Activated CD4-positive, CD25-positive, alpha-beta regulatory T cell treated with anti-CD3 and anti-CD28 coated beads, Interleukin-2, amount 50 U/mL, for 24 hours (primary cell): ENCODE results near the gene TAB2.

Experiments used
- ATAC-seq, 2 donors: fragments of 150-1000 bp; cut with Tn5 transposase; one replicate each; pipeline ENCODE4 v1.10.0; 2021; ENCODE audit warnings: mild to moderate bottlenecking in 1 of 2, moderate library complexity in 1 of 2

The TAB2 gene, protein sequence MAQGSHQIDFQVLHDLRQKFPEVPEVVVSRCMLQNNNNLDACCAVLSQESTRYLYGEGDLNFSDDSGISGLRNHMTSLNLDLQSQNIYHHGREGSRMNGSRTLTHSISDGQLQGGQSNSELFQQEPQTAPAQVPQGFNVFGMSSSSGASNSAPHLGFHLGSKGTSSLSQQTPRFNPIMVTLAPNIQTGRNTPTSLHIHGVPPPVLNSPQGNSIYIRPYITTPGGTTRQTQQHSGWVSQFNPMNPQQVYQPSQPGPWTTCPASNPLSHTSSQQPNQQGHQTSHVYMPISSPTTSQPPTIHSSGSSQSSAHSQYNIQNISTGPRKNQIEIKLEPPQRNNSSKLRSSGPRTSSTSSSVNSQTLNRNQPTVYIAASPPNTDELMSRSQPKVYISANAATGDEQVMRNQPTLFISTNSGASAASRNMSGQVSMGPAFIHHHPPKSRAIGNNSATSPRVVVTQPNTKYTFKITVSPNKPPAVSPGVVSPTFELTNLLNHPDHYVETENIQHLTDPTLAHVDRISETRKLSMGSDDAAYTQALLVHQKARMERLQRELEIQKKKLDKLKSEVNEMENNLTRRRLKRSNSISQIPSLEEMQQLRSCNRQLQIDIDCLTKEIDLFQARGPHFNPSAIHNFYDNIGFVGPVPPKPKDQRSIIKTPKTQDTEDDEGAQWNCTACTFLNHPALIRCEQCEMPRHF

DNA sequence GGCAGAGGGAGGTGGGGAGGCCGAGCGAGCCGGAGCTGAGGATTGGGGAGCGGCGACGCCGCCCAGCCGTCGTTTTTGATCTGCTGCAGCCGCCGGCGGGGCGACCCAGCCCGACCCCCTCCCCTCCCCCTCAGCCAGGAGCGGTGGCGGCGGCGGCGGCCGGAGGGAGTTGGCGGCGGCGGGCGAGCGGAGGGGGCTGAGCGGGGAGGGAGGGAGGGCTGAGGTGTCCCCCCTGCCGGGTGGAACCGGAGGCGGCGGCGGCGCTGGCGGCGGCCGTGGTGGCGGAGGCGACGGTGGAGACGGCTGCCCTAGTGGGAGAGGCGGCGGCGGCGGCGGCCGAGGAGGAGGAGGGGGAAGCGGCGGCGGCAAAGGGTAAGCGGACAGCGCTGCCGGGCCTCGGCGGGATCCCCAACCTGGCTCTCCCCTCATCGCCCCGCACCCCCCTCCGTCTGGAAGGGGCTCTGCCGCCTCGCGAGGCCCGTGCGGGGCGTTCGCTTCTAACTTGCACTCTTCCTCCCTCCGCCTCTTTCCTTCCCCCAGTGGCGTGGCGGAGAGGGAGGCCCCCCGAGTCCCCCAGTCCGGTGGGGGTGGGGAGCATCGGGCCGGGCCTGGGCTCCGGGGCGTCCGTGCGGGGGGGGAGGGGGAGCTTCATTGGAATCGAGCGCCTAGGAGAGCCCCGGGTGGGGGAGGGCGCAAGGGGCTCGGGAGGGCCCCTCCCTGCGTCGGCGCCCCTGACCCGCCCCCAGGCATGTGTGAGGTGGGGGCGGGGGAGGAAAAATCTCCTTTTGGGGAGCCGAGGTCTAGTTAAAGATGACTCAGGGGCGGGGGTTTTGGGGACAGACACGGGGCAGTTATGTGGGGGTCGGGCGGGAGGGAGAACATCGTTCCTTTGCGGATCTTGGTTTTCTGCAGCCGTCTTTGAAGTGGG is at the start of gene TAB2:
Gene TAB2 (plus strand): TSS at position 69 of the 928 bp plus-strand sequence. CDS start 52,286 bp downstream, outside the sequence.
- peak; percentile 34 to 39 for ATAC-seq

DNA sequence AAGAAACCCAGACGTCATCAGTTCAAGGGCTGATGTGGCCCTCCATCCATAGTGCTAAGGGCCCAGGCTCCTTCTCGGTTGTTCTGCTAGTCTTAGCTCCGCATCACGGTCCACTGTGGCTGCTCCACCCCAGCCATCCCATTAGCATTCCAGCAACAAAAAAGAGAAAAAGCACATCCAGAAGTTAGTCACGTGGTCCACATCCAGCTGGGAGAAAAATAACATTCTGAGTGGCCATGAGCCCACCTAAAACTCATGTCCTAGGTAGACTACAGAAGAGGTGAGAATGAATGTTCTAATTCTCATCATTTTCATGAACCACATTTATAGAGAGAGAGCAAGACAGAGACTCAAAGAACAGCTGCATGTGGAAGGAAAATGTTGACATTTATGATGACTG is 49.4 kb upstream of the TAB2 start:
- ATAC-seq, result no peak

DNA sequence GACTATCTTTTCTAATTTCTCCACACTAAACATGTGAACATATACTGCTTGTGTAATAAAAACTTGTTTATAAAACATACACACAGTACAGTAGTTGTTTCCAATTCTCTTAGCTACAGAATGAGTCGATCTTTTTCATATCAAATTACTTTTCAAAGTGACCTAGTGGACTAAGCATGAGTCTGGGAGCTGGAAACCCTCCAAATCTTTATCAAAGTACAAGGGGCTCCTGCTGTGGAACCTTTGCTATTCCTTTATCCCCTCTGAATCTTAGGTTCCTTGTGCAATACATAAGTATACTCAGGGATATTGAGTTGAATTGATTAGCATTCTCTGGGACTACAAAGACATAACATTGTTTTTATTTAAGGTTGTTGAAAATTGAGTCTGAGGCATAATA is 48.7 kb upstream of the TAB2 start:
- ATAC-seq, result no peak

DNA sequence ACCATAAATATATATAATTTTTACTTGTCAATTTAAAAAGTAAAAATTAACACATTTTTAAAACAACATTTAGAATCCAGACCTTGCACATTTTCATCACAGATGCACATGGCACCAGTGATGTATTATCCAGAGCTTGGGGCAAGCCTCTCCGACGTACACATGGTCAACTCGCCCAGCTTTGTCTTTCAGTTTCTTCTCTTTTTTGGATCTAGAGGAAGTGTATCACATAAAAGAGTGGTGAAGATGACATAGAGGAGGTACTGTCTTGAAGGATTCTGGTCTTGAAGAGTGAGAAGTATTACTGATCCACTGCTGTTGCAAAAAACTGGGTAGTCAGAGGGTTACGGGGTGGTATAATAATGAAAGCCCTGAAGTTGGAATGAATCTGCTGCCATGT is 46.9 kb upstream of the TAB2 start:
- ATAC-seq, result no peak

DNA sequence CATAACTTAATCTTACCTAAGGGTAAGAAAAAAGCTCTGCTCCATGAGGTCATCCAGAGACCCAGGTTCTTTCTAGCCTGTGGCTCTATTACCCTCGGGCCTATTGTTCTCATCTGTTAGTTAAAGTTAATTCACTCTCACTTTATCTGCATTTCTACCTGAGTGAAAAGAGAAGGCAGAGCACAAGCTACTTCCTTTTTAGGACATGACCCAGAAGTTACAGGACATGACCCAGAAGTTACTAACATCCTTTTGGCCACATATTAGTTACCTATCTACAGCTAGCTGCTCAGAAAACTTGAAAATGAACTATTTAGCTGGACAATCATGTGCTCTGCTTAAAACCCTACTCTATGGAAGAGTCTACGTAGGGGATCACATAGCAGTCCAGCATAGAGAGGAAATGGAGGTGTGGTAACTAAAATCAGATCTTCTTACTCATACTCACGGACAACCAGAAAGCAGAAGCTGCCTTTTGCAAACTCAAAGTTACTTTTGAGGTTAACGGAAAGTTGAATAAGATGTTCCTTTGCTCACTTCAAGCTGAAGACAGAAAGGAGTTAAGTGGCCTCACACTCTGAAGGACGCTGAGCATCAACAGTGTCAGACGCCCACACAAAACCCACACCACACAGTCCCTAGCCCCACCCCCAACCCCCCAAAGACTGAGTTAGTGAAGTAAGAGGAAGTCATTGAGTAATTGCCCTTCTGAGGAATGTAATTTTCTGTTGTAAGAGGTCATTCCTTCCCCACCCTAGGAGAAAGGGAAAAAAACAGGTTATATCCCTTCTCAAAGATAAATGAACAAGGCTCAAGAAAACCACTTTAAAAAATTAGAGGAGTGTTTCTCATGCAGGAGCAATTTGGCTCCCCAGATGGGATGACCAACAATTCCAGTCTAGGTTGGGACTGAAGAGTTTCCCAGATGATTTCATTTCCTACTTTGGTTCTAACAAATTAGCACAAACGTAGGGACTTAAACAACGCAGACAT is 45.9 kb upstream of the TAB2 start:
- peak; percentile 89 to 92 for ATAC-seq

DNA sequence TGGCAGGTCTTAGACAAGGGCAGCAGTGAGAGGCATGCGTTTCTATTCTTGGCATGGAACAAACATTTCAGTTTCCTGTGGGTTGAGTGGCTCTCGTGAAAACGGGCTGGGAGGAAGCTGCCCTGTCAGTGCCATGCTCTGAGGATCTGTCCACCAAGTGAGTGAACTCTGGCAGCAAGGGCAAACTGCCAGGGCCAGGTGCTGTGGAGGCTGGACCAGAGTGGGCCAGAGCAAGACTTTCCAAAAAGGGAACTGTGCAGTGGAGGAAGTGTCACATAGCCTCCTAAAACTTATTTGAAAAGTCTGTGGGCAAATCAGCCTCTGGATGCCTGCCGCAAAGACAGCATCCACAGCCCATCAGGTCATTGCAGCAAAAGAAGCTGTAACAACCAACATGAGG is 44.2 kb upstream of the TAB2 start:
- ATAC-seq, result no peak

DNA sequence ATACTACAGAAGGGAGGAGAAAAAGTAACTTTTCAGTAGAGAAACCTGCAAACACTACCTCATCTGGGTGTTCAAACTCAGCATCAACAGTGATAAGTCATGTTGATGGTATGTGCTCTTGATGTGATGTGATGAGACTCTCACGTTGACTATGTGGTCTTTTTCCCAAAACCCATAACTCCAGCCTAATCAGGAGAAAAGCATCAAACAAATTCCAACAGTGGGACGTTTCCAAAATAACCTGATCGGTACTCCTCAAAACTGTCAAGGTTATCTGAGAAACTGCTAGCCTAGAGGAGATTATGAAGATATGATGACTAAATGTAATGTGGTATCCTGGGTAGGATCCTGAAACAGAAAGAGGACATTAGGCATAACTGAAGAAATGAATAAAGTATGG is 41.9 kb upstream of the TAB2 start:
- no peak for ATAC-seq

DNA sequence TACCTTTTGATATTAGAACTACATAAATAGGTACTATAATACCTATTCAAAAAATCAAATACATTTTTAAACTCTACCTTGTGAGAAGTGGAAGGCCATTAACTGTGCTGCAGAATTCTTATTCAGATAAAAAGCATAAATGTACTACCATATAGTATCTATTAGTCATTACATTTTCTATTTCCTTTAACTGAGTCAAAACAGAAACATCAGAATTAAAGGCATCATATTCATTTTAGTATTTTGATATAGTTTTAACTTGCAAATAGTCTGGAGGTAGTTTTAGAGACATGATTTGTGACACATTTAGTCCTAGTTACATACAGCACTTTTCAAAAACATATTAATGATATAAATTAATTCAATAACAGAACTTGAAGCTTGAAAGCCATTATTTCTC is 39.9 kb upstream of the TAB2 start:
- peak; percentile 85 to 91 for ATAC-seq

DNA sequence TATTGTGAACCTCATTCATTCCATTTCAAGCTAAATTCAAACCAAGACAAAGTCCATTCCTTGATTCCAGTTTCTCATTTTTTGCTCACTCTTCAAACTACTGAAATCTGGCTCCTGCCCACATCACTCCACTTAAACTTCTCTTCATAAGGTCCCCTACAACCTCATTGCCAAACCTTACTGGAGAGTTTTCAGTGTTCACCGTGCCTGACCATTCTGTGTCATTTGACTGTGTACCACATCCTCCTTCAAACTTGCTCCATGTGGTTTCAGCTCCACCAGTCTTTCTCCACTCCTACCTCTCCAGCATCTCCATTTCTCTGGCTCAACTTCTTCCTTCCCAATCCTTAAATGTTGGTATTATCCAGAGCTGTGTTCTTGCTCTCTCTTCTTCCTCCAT is 38.5 kb upstream of the TAB2 start:
- no peak for ATAC-seq

DNA sequence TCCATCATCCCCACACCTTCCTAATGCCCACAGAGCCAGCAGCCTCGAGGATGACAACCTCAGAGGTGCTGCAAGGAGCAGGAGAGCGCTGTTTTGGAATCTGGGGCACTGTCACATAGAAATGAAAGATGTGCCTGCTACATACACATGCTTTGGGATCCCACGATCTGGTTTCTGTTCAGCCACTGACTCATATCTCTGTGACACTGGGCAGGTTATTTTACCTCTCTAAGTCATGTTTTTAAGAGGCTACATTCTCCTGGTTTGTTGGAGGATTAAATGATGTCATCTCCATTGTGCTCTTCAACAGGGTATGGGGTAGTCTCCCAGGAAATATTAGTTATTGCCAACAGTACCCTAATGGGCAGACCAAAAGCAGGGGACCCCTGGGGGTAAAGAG is 32.6 kb upstream of the TAB2 start:
- ATAC-seq, result peak; percentile 58 to 66

DNA sequence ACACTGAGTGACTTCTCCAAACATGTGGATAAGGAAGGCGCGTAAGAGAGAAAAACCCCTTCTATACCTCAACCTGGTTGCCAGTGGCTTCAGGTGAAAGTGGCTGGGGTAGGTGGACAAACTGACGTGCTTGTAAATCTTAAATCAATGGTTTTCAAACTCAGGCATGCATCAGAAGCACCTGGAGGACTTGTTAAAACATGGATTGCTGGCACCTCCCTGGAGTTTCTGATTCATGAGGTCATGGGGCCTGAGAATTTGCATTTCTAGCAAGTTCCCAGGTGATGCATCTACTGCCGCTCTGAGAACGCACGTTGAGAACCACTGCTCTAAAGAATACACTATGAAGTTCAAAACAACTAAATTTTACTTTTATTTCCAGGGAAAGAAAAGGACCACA is 31.9 kb upstream of the TAB2 start:
- ATAC-seq, result no peak

DNA sequence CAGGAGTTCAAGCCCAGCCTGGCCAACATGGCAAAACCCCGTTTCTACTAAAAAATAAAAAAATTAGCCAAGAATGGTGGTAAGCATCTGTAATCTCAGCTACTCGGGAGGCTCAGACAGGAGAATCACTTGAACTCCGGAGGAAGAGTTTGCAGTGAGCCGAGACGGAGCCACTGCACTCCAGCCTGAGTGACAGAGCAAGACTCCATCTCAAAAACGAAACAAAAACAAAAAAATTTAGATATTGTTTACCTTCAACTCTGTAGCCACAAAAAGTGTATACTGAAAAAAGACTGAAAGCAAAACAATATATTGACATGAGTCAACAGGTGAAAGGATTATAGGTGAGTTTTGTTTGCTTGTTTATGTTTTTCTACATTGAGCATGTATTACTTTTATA is 30.6 kb upstream of the TAB2 start:
- ATAC-seq, result no peak

DNA sequence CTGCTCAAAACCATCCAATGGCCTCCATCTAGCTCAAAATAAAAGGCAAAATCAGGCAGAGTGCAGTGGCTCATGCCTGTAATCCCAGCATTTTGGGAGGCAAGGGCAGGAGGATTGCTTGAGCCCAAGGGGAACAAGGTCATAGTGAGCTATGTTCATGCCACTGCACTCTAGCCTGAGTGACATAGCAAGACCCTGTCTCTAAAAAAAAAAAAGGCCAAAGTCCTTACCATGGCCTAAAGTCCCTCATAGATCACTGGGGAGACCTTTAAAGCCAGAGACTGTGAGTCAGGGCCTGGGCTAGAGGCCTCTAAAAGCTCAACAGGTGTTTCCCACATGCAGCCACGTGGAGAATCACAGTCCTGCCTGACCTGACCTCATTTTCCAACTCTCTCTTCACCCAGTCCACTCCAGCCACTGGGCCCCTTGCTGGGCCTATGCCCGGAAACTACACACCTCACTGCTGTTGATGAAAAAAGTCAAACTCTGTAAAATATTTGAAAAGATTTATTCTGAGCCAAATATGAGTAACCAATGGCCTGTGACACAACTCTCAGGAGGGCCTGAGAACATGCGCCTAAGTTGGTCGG is 28.2 kb upstream of the TAB2 start:
- no peak for ATAC-seq

DNA sequence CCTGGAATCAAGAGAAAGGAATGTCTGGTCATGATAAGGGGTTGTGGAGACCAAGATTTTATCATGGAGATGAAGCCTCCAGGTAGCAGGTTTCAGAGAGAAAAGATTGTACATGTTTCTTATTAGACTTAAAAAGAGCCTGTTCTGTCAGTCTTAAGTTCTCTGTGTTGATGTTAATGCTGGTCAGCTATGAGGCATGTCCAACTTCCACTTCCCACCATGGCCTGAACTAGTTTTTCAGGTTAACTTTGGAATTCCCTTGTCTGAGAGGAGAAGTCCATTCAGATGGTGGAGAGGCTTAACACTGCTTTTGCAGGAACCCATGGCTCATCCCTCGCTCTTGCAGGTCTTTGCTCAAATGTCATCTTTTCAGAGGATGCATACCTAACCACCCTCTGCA is 27.5 kb upstream of the TAB2 start:
- no peak for ATAC-seq

DNA sequence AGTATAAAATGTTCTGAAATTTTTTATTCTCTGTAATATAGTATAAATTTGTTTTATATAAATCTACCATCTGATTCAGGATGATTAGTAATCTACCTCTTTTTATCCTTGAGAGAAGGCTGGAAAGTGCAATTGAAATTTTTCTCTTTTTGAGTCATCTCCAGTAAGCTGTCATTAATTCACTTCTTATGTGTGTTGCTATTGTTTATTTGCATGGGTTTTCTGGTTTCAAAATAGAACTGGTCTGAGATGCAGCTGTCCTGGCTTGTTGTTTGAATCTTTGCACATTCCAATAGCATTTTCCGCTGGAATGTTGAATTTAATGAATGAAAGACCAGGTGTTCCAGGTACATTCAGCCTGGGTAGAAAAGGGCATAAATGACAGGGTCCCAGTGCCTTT is 24.3 kb upstream of the TAB2 start:
- ATAC-seq, result no peak

DNA sequence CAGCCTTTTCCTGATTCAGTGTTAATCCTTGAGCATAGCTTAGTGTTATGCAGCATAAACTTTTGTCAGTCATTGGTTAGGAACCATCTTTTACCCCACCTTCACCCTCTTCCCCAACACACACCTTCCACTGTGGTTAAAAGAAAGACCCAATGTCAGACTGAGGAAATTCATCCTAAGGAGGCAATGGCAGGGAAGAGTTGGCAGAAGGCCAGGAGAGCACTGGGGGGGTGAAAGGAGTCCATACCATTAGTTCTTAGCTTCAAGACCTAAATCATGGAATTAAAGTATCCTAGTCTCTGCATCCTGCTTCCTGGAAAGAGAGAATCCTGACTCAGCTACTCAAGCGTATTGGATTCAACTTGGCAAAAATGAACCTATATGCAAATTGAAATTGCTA is 16.9 kb upstream of the TAB2 start:
- no peak for ATAC-seq

DNA sequence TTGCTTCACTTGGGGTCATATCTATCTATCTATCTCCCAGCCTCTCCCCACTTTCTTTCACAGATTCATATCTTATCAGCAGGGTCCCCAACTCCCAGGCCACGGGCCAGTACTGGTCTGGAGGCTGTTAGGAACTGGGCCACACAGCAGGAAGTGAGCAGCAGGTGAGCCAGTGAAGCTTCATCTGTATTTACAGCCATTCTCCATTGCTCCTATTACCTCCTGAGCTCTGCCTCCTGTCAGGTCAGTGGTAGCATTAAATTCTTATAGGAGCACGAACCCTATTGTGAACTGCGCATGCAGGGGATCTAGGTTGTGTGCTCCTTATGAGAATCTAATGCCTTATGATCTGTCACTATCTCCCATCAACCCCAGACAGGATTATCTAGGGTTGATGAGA is 14.8 kb upstream of the TAB2 start:
- ATAC-seq, result no peak

DNA sequence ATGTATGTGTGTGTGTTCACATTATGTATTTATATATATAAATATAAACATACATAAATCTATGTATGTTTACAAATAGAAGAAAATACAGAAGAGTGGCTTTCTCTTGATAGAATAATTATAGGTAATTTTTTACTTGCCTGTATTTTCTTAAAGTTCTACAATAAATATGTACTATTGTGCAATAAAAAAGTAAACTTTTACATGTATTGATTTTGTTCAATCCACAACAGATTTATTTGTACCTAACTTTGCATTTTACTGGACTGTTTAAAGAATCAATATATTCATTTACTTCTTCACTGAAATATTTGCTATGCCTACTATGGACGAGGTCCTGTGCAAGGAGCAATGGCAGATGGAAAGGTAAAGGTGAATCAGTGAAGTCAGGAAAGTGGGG is 14.0 kb upstream of the TAB2 start:
- ATAC-seq, result no peak

DNA sequence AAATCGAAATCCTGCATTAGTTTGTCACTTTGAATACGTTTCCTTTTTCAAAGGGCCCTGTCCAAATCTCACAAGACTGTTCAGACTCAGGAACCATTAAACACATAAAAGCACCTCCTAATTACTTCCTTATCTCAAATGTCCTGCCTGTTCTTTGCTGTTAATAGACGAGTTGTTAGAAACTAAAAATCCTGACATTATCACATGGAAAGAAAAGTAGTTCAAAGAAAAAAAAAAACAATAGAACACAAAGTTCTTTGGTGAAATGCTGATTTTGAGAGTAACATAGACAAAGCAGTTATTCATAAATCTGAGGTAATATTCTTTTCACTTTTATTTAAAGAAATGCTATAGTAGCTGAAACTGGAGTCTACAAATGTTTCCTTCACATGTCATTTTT is 12.1 kb upstream of the TAB2 start:
- no peak for ATAC-seq

DNA sequence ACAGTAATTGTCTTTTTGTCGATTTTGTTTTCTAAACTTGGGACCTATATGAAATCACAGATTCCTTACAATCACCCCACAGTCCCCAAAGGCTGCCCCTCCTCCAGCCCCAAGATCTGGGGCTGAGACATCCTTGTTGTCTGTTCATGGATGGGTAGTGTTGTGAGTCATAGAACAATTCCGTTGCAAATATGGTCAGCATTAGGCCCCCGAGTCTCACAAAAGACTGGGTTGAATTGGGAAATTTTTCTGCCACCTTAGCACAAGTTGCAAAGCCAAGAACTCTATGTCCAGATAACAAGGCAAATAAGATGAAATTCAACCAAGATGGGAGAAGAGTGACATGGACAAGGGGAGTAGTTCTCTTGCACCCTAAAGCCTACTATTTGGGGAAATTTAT is 10.5 kb upstream of the TAB2 start:
- no peak for ATAC-seq

DNA sequence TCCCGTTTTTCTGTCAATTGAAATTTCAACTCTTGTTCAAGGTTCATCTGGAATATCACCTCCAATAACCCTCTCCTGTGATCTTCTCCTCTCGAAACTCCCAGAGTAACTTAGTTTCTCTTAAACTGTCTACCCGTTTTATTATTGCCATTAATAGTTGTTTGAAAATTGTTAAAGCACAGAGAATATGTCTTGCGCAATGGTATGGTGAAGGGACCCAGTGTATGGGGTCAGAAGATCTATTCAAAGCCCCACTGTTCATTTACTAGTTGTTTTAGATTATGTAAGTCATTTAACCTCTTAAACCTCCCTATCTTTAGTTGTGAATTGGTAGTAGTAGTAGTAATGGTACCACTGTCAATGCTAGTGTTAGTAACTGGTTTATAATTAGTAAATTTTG is 6.2 kb upstream of the TAB2 start:
- ATAC-seq, result no peak

DNA sequence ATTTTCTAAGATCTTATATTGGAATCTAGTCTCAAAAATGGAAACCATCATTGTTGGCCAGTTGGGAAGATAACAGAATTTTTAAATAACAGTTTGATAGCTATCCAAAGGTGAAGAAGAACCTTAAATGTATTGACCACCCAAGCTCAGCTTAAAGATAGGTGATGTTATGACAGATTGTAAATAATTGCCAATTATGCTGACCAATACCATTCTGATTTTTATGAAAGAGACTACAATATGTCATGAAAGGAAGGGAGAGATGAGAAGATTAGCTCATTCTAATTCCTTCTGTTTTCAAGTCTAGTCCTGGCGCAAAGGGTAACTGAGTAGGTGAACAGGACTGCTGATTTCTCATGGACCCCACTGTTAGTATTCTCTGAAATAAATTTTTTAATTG is 5.7 kb upstream of the TAB2 start:
- no peak for ATAC-seq
